ENCODE data around the gene BORCS6. TPM values are rescaled to one million over a fixed set of nuclear protein-coding genes. Genes with fewer than 3 reads are reported as not detected.

BORCS6 gene
- total and polyA plus RNA-seq, 9 of the 15 experiments (the other 6 are each of a cell fraction or from before 2014, with no cell fraction given), result 0.01 to 7.4 (median 2.3) TPM

GRCh38 chr17:8187517-8188262 is 2.3 kb downstream of the BORCS6 start (continued):
- TF ChIP-seq KDM5B (IDR thresholded peaks at IDR 0.05; ENCODE audit: insufficient replicate concordance, low read depth, low read length) (peak; percentile 95), FOXP4 (CRISPR knock-in tag; IDR thresholded peaks at IDR 0.05; ENCODE audit: borderline replicate concordance) (0 out of 2 replicates have a peak, but pooled peaks have one; percentile 68), PKNOX1 (IDR thresholded peaks at IDR 0.05) (no peak; the same call in 1 of the 2 replicates), MEF2A (IDR thresholded peaks at IDR 0.05; ENCODE audit: control insufficient read depth, low read depth, low read length) (peak; percentile 26; the same call in 1 of the 2 replicates), RBM25 (IDR thresholded peaks at IDR 0.05; ENCODE audit: low read depth, low read length, severe bottlenecking) (no peak), ZNF253 (CRISPR knock-in tag; conservative IDR thresholded peaks at IDR 0.05) (no peak), DDX20 (tag; IDR thresholded peaks at IDR 0.05; ENCODE audit: low read depth) (no peak), ZKSCAN8 (CRISPR knock-in tag; IDR thresholded peaks at IDR 0.05) (peak; percentile 88), FOXM1 (IDR thresholded peaks at IDR 0.05; ENCODE audit: low read depth) (peak; percentile 85), FOXM1 (CRISPR knock-in tag; IDR thresholded peaks at IDR 0.05; ENCODE audit: low read depth) (no peak), ZNF318 (IDR thresholded peaks at IDR 0.05; ENCODE audit: borderline replicate concordance in 1 of 2, low read depth in 1 of 2) (no peak), ZBTB7A (IDR thresholded peaks at IDR 0.05; ENCODE audit: borderline replicate concordance, control insufficient read depth, low read depth, low read length) (no peak), PML (IDR thresholded peaks at IDR 0.05; ENCODE audit: low read length) (no peak)
